WERI-Rb-1 (cell line): ENCODE data around the gene ARHGAP23.

Experiments used
- DNase-seq: peaks from one replicate; pipeline ENCODE4 v3.0.0-alpha.2; 2020
- H3K27ac ChIP-seq: fragments of 250-450 bp; sonication (Bioruptor Pico); 2 replicates; pipeline ENCODE4 v1.5.1; 2020; ENCODE audit warnings: mild to moderate bottlenecking, moderate library complexity
- H3K27me3 ChIP-seq: fragments of 250-450 bp; sonication (Bioruptor Pico); 2 replicates; pipeline ENCODE4 v1.5.1; 2021; ENCODE audit warnings: mild to moderate bottlenecking, low read depth, moderate library complexity; ENCODE audit not compliant: insufficient read depth, severe bottlenecking
- H3K36me3 ChIP-seq: fragments of 250-450 bp; sonication (Bioruptor Pico); 2 replicates; pipeline ENCODE4 v1.5.1; 2020; ENCODE audit warnings: mild to moderate bottlenecking, moderate library complexity
- H3K4me3 ChIP-seq: 2 replicates; pipeline ENCODE4 v1.5.1; 2011; ENCODE audit warnings: low read depth, mild to moderate bottlenecking, control low read depth, low read length
- H3K9me3 ChIP-seq: fragments of 250-450 bp; sonication (Bioruptor Pico); 2 replicates; pipeline ENCODE4 v1.5.1; 2021; ENCODE audit warnings: mild to moderate bottlenecking, moderate library complexity; ENCODE audit not compliant: severe bottlenecking
- CTCF ChIP-seq: IDR thresholded peaks from 2 replicates; pipeline ENCODE4 v1.5.1; 2011; ENCODE audit warnings: low read depth, mild to moderate bottlenecking, control low read depth, inconsistent platforms, low read length

The ARHGAP23 gene

GRCh38 chr17:38428112-38428642 lies at the start of gene ARHGAP23:
TSS of gene ARHGAP23 (plus strand) at chr17:38428464. CDS start at chr17:38428486, 22 bp downstream.
- Histone ChIP-seq H3K9me3 (no peaks in the 10 kb centered on the region), H3K27ac (no peak within 1 kb of the TSS), H3K4me3 (no peak within 1 kb of the TSS), H3K36me3 (no peaks in the 10 kb centered on the region), H3K27me3 (no peaks in the 10 kb centered on the region)
- no peak for DNase-seq
- TF ChIP-seq CTCF = no peak

GRCh38 chr17:38379448-38379847 lies 48.8 kb upstream of the ARHGAP23 start:
- Histone ChIP-seq H3K36me3 (peaks cover 27% of the 10 kb centered on the region), H3K27me3 (no peaks in the 10 kb centered on the region), H3K27ac (no peak overlapping the region), H3K4me3 (no peak overlapping the region), H3K9me3 (no peaks in the 10 kb centered on the region)
- no peak for DNase-seq
- TF ChIP-seq CTCF = no peak

GRCh38 chr17:38395090-38395489 lies 33.2 kb upstream of the ARHGAP23 start:
- no peak for TF ChIP-seq CTCF
- Histone ChIP-seq H3K9me3 (no peaks in the 10 kb centered on the region), H3K36me3 (peaks cover 48% of the 10 kb centered on the region), H3K27ac (no peak overlapping the region), H3K27me3 (no peaks in the 10 kb centered on the region), H3K4me3 (no peak overlapping the region)
- no peak for DNase-seq

- no peak overlapping the region for H3K4me3 ChIP-seq
- no peak for TF ChIP-seq CTCF
- no peaks in the 10 kb centered on the region for H3K27me3 ChIP-seq
- H3K27ac ChIP-seq = no peak overlapping the region
- H3K36me3 ChIP-seq = peaks cover 64% of the 10 kb centered on the region
- H3K9me3 ChIP-seq = no peaks in the 10 kb centered on the region
- DNase-seq = no peak
Observed at GRCh38 chr17:38397227-38397626, 31.0 kb upstream of the ARHGAP23 start.

- H3K27ac ChIP-seq = no peak overlapping the region
- peaks cover 49% of the 10 kb centered on the region for H3K36me3 ChIP-seq
- H3K4me3 ChIP-seq = no peak overlapping the region
- TF ChIP-seq CTCF = no peak
- H3K27me3 ChIP-seq = no peaks in the 10 kb centered on the region
- no peaks in the 10 kb centered on the region for H3K9me3 ChIP-seq
- no peak for DNase-seq
Observed at GRCh38 chr17:38400286-38400685, 28.0 kb upstream of the ARHGAP23 start.

GRCh38 chr17:38401459-38401858 lies 26.8 kb upstream of the ARHGAP23 start:
- no peak for DNase-seq
- H3K27me3 ChIP-seq = no peaks in the 10 kb centered on the region
- no peak for TF ChIP-seq CTCF
- no peaks in the 10 kb centered on the region for H3K9me3 ChIP-seq
- H3K36me3 ChIP-seq = peaks cover 37% of the 10 kb centered on the region
- no peak overlapping the region for H3K4me3 ChIP-seq
- H3K27ac ChIP-seq = no peak overlapping the region
